ENCODE data around the gene LUZP4.
"Not testable (repeated sequence)": the region's sequence is repeated elsewhere in the genome, so short reads cannot be mapped to it uniquely, and the experiment has no call there.

Gene LUZP4, protein sequence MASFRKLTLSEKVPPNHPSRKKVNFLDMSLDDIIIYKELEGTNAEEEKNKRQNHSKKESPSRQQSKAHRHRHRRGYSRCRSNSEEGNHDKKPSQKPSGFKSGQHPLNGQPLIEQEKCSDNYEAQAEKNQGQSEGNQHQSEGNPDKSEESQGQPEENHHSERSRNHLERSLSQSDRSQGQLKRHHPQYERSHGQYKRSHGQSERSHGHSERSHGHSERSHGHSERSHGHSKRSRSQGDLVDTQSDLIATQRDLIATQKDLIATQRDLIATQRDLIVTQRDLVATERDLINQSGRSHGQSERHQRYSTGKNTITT

DNA sequence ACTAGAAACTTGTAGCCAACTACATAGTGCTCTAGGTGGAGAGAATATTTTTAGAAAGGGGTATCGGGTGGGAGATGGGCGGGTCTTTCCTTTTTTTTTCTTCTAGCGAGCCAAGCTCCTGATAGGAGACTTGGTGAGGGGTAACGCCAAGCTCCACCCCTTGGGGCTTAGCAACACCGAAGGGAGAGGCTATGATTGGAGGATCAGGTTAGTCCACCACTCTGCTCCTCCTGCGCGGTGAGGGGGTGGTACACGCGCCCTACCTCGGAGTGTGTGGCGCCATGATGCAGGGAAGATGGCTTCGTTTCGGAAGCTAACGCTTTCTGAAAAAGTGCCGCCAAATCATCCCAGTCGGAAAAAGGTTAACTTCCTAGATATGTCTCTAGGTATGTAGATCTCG, at the start of gene LUZP4:
Gene LUZP4, plus strand, starts transcription at position 251 of the 400 bp plus-strand sequence. Its CDS starts 45 bp downstream, at position 296.
- DNase-seq: no peak

DNA sequence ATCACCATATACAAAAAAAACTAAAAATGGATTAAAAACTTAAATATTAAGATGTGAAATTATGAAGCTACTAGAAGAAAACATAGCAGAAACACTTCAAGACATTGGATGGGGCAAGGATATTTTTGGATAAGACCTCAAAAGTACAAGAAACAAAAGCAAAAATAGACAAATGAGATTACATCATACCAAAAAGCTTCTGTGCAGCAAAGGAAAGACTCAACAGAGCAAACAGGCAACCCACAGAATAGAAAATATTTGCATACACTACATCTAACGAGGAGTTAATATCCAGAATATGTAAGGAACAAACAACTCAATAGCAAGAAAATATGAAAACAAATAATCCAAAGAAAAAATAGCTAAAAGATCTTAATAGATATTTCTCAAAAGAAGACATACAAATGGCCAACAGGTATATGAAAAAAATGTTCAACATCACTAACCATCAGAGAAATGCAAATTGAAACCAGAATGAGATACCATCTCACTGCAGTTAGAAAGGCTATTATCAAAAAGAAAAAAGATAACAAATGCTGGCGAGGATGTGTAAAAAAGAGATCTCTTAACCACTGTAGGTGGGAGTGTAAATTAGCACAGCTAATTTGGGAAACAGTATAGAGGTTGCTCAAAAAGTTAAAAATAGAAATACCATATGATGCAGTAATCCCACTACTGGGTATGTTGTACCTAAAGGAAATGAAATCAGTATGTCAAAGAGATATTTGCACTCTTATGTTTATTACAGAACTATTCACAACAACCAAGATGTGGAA, 37.9 kb upstream of the LUZP4 start:
- no peak for DNase-seq

DNA sequence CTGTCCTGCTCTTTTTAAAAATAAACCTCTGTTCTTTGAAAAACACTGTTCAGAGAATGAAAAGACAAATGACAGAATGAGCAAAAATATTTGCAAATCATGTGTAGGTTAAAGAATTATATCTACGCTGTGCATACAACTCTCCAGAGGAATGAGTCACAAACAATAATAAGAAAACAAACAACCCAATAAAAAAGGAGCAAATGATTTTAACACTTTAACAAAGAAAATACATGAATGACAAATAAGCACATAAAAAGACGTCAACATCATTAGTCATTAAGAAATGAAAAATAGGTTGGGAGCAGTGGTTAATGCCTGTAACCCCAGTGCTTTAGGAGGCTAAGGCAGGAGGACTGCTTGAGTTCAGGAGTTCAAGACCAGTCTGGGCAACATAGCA, 34.5 kb upstream of the LUZP4 start:
- DNase-seq: no peak

DNA sequence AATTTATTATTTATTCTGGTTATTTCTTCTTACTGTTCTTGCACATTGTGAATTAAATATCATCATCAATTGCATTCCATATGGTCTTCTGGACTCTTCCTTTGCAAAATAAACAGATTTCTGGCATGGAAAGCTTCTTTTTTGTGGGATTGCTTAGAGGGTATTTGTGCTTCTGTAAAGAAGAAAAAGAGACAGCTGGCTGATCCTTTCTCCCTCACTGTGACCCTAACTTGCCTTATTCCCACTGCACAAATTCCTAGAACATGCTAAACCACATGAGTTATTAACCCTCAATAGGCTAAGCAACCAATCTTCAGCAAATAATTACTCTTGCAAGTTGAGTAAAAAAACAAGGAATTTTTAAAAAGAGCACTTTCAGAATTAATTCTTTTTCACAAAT, 31.8 kb upstream of the LUZP4 start:
- DNase-seq: no peak

DNA sequence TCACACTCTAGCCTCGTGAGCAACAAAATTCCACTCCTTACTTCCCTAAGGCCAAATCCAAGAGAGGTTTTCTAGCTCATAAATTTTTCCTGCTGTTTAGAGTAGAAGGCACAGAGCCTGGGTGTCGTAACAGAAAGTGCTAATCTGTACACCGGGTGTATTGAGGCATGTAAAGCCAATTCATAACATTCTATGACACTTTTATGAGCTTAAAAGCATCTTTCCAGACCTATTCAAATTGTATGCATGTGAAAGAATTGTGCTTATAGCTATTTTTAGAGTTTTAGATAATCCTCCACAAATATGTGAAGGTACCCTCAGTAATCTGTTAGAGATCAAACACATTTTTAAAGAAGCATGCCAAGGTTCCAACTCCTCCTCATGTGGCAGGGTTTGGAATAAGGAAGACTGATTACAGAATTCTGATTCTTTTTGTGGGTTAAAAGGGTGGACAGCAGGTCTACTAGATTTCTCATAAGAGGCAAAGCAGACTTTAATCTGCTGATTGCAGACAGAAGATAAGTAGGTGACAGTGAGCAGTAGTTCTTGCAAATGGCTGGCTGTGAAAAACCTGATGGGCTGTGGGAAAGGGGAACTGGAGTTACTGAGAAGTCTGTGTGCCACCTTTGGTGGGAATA, 30.2 kb upstream of the LUZP4 start:
- DNase-seq: no peak

DNA sequence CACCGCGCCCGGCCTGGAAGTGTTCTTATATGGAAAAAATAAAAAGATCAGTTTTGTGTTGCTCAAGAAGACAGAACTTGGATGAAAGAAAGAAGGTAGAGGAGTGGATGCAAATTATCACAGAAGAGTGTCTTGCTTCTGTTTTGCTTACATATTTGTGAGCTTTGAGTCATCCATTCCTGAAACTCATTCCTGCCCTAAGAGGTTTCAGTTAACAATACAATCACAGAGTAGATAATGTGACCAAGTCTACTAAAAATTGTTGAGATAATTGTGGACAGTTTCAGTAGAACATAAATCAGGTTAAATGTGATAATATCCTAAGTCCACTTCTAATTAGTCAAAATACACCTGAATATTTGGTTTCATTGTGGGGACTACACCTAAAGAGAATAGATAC, 29.2 kb upstream of the LUZP4 start:
- no peak for DNase-seq

DNA sequence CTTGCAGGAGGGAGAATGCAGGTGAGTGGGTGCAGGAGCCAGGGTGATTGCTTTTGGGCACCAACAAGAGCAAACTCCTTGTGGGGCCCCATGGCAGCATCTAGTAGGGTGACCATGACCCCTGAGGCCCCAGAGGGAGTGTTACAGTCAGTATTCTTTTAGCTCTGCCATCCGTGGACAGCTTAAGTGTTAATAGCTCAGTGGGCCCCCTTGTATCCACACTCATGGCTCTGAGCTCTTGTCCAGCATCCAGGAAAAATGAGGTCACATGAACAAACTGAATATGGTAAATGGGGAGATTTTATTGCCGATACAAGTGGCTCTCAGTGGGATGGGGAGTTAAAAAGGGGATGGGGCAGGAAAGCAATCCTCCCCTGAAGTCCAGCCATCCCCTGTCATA, 28.4 kb upstream of the LUZP4 start:
- DNase-seq: no peak

DNA sequence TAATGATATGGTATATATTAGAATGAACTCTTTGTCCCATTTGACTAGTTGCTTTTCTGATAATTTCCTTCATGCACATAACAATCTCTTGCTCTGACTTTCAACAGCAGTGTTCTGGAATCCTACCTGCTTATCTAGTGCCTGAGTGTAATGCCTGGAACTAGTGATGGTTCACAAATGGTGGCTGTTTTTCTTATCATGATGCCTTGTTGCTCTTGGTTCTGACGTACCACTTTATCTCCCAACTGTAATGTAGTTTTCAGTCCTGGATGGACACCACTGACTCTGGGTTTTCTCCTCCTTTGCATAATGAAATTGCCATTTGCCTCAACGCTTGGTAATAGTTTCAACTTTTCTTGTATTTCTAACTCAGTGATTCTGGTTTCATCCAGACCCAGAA, 25.5 kb upstream of the LUZP4 start:
- DNase-seq: no peak

DNA sequence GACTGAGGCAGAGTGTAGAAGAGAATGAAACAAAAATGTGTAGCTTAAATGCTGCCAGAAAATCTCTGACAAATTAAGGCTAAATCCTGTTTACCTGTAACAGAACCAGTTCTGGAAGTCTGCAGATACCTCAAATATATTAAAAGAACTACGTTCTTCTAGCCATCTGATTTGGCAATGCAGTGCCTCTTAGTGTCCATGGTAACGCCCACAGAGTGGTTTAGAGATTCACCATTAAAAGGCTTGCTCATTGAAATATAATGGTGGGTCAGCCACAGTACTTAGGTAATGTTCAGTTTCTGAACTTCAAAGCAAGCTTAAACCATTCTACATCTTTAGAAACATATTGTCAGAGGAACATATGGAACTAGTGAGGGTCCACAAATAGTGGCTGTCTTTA, 23.2 kb upstream of the LUZP4 start:
- DNase-seq: no peak

DNA sequence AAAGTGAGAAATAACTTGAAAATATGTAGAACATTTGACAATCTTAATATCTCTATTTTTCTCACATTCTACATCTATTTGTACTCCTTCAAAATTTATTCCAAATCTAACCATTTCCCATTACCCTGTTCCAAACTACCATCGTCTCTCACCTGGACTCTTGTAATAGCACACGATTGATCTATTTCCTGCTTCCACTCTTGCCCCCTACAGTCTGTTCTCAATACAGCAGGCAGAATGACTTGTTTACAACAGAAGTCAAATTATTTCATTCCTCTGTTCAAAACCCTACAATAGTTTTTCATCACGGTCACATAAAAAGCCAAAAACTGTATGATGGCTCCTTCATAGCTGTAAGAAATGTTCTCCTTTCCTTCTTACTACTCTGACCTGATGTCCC, 21.1 kb upstream of the LUZP4 start:
- DNase-seq: no peak

DNA sequence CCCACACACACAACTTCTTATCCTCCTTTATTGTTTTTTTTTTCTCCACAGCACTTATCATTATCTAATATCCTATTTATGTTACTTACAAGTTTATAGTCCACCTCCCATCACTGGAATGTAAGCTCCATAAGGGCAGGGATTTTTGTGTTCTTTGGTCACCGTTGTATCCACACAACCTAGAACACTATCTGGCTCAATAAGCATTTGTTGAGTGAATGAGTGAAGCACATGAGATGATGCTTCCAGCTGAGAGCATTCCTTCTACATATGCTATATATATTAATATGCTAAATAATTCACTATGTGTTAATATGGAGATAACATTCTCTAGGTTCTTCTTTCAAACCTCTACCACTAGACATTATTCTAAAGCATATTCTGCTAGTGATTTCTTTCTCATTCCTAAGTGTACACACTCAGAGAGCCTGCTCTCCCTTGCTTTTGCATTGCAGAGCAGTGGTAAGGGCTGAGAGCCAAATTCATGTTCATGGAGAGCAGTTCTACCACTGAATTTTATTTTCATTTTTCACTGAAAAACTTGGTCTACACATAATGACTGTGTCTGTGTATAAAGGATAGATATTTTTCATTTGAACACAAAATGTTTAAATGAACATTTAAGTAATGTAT, 20.3 kb upstream of the LUZP4 start:
- DNase-seq: no peak

DNA sequence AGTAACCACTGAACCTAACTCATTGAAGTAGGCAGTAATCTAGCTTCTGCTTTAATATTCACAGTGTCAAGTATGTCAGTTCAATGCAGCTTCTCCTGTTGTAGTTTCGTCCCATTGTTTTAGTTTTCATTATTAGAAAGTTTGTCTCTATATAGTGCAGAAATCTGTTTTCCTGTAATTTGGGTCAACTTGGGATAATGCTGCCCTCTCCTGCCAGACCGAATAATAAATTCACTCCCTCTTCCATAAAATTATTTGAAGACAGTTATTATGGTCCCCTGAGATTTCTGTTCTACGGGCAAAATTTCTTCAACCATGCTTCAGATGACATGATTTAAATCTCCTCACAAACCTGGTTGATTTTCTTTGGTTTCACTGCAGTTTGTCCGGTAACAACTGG, 4.6 kb upstream of the LUZP4 start:
- no peak for DNase-seq

DNA sequence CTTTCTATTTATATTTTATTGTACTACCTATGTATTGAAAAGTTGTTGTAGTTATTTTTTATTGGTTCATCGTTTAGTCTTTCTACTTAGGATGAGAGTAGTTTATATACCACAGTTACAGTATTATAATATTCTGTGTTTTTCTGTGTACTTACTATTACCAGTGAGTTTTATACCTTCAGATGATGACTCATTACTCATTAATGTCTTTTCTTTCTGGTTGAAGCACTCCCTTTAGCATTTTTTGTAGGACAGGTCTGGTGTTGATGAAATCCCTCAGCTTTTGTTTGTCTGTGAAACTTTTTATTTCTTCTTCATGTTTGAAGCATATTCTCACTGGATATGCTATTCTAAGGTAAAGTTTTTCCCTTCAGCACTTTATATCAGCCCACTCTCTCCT, 7.7 kb downstream of the LUZP4 start:
- no peak for DNase-seq

DNA sequence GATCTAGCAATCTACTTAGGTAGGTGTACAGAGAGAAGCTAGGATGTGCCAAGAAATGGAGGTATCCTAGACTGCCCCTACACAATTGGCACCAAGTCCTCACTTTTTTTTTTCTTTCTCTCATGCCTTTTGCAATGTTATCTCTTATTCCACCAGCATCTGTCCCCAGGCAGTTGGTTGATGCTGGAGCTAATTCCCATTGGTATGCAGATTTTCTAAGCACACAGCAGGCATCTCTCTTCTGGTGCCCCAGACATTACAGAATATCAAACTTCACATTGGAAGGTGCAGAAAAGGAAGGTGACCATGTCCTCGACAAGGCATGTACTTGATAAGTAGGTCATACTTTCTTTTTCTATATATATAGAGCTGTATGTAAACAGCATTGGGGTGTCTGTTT, 21.6 kb downstream of the LUZP4 start:
- DNase-seq: no peak

DNA sequence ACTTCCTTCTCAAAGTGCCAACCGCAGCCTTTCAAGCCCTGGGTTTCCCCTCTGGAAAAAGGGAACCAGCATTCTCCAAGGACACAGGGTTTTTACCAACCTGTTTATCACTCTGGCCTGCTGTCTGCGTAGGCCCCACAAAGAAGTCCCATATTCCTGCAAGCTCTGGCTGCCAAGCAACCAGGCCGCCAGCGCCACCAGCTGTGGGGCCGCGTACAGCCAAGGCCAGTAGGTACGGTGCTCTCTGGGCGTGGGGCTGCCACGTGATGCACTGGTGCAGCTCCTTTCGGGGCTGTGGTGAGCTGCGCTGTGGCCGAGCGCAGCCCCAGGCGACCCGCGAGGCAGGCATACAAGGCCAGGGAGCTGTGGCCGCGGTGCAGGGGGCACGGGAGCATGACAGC, 22.1 kb downstream of the LUZP4 start:
- DNase-seq: no peak

DNA sequence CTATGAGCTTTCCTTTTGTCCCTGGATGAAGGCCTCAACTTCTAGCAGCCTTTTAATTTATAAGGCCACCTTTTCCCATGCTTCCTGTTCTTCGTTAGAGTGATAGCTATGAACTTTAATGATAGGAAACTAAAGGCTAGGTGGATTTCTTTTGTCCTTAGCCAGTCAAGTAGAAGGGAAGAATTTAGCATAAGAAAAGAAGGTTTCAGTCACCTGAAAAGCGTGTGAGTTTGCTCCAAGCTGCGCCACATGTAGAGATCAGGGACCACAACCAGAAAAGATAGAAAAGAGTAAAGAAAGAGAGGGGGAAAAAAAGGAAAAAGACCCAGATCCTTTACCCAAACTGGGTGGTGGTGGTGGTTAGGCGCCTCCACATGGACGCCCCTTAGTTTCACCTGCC, 28.6 kb downstream of the LUZP4 start:
- no peak for DNase-seq

DNA sequence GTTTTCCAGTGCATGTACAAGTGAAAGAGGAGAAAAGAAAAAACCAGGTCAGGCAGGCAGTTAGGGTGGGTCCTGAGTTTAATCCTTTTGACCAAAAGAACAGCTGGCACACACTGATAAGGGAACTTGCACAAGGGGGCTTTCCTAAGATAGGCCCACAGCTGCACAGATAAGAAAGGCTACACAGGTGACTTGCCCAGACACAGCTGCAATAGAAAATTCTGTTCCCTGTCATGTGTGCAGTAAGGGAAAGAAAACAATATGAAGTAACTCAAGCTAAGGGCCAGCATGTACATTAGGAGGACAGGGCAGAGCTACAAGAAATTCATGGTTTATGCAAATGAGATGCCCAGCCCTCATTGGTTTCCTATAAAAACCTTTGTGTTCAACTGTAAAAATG, 32.9 kb downstream of the LUZP4 start:
- DNase-seq: no peak

DNA sequence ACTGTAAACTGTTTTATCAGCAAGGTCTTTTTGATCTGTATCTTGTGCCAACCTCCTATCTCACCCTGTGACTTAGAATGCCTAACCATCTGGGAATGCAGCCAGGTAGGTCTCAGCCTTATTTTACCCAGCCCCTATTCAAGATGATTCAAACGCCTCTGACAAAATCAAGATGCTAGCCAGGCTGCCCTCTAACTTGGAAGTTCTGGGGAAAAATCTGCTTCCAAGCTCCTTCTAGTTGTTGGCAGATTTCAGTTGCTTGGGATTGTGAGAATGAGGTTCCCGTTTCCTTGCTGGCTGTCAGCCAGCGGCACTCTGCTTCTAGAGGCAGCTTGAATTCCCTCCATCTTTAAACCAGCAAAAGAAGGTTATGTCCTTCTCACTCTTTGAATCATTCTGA, 34.7 kb downstream of the LUZP4 start:
- DNase-seq: no peak

DNA sequence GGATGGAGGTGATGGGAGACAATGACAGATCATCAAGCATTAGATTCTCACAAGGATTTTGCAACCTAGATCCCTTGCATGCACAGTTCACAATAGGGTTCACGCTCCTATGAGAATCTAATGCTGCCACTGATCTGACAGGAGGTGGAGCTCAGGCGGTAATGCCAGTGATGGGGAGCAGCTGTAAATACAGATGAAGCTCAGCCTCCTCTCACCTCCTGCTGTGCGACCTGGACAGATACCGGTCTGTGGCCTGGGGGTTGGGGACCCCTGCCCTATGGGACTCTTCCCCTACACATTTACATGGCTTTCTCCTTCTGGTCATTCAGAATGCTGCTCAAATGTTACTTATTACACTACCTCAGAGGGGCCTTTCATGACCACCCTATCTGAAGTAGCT, 39.8 kb downstream of the LUZP4 start:
- not testable (repeated sequence) for DNase-seq

DNA sequence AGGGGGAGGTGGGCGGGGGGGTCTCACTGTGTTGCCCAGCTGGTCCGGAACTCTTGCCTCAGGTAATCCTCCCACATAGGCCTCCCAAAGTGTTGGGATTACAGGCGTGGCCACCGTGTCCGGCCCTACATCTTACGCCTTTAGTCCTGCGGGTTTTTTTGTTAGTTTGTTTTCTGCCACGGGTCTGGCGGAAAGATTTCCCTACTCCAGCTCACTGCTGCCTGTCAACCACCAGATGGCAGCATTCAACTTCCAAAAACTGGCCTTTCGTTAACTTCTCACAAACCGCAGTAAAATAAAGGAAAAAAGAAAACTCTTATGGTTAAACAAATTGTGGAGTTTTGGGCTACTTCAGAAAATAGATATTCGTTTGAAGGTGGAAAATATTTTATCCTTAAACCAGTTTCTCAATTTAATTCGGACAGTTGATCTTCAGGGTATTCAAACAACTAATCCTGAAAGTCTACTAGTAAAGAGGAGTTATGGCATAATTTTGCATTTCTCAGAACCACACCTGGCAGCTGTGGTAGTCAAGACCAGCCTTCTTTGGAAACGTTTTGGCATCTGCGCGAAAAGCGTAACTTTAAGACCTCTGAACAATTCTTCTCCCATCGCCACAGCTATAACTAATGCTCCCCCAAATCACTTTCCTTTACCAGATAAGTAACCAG, 41.1 kb downstream of the LUZP4 start:
- DNase-seq: no peak

DNA sequence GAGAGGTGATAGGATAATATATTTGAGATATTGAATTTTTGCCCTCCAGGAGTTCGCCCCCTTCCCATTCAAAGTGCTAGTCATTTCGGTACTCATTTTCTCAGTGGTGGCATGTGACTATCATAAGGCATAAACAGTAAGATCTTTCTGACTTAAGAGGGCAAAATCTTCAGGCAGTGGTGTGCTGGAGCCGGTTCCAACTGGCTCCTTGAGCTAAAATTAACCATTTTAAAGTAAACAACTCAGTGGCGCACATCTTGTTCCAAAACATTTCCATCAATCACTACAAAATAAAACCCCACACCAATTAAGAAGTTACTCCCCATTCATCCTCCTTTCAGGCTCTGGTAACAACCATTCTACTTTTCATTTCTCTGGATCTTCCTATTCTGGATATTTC, 43.3 kb downstream of the LUZP4 start:
- no peak for DNase-seq

DNA sequence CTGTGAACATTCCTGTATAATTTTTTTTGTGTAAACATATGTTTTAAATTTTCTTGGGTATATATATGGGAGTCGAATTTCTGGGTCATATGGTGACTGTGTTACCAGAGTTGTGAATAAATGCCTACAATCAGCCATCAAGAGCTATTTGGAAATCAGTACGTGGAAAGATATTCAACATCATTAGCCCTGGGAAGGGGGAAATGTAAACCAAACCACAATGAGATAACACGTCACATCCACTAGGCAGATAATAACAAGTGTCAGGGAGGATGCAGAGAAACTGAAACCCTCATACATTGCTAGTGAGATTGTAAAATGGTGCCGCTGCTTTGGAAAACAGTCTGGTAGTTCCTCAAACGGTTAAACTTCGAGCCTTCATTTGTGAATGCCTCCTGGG, 43.9 kb downstream of the LUZP4 start:
- DNase-seq: no peak

DNA sequence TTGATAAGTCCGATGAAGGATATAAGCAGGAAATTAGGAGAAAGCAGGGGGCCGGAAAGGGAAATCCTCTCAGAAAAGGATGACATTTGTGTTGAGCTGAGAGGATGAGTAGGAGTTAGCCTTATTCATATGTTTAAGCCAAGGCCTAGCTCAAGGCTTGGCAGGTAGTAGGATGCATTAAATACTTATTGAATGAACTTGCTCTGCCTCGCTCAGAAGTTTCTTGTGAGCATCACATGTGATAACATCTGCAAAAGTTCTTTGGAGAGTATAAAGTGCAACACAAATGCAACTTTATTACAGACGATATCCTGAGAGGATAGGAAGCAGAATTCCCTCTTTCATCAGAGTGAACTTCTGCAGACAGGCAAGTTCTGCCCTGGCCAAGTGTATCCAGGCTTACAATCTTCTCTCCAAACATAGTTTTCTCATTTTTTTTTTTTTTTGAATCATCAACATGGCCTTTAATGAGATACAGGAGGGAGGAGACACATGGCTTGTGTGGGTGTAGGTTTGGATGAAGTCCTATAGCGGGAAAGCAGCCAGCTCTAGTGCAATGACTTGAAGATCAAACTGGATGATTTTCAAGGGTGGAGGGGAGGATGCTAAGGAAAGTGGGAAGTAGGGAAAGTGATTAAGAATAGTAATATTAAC, 48.1 kb downstream of the LUZP4 start:
- DNase-seq: no peak

Measured in activated effector memory CD4-positive, alpha-beta T cell treated with Interleukin-2 at 50 U/mL for 16 hours (primary cell).